Neutrophil (primary cell): ENCODE data around the gene C18orf32.

ENCODE experiments used
- H3K27ac ChIP-seq: fragments of 200-600 bp; sonication (generic); 2 replicates; pipeline ENCODE4 v1.5.1; 2016; ENCODE audit warnings: mild to moderate bottlenecking, moderate library complexity
- H3K27me3 ChIP-seq: fragments of 200-600 bp; sonication (generic); 2 replicates; pipeline ENCODE4 v1.6.0; 2016; ENCODE audit warnings: mild to moderate bottlenecking
- H3K36me3 ChIP-seq: fragments of 200-600 bp; sonication (generic); 2 replicates; pipeline ENCODE4 v1.5.1; 2017
- H3K4me1 ChIP-seq, 2 experiments: fragments of 200-600 bp in 1 of 2; sonication (generic) in 1 of 2; 1 replicate in 1 of 2; 2 replicates in 1 of 2; pipeline versions ENCODE4 v1.5.1 to v1.6.1; 2013 to 2016; ENCODE audit warnings: low read depth in 1 of 2, low read length in 1 of 2, mild to moderate bottlenecking in 1 of 2, moderate library complexity in 1 of 2; ENCODE audit not compliant: control insufficient read depth in 1 of 2, insufficient read depth in 1 of 2
- H3K4me3 ChIP-seq, 2 experiments: fragments of 200-600 bp in 1 of 2; sonication (generic) in 1 of 2; 1 replicate in 1 of 2; 2 replicates in 1 of 2; pipeline ENCODE4 v1.5.1; 2013 to 2016; ENCODE audit warnings: low read depth in 1 of 2, low read length in 1 of 2, mild to moderate bottlenecking in 1 of 2, moderate library complexity in 1 of 2
- H3K9me3 ChIP-seq: fragments of 200-600 bp; sonication (generic); 2 replicates; pipeline ENCODE4 v1.5.1; 2016
- TF ChIP-seq, protein P1 (sequence below): fragments of 200-600 bp; sonication (generic); IDR thresholded peaks from 2 replicates; pipeline ENCODE4 v1.5.1; 2016; ENCODE audit warnings: antibody characterized with exemption

Gene C18orf32

DNA sequence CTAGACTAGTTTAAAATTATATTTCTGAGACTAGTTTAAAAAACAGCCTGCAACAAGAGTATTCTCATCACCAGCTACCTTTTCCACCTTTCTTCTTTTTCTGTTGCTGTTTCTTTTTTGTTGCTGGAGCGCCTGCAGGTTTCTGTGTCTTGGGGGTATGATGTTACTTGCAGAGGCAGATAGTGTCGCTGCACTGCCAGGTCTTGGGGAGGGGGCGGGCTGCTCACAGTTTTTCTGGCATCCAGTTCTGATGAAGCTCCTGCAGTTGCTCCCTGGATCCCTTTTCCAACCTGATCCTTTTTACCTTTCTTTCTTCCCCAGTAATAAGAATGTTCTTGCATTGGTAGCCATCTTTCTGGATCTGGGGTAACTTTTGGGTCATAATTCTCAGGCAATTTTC, 8.0 kb upstream of the C18orf32 start:
- Histone ChIP-seq H3K27me3 (peaks cover 13% of the 10 kb centered on the region), H3K9me3 (no peaks in the 10 kb centered on the region), H3K36me3 (peaks cover 14% of the 10 kb centered on the region), H3K27ac (no peak overlapping the region), H3K4me3 (no peak overlapping the region), H3K4me1 (peaks cover 15 to 21% of the 10 kb centered on the region in 2 experiments)
- TF ChIP-seq, protein P1, sequence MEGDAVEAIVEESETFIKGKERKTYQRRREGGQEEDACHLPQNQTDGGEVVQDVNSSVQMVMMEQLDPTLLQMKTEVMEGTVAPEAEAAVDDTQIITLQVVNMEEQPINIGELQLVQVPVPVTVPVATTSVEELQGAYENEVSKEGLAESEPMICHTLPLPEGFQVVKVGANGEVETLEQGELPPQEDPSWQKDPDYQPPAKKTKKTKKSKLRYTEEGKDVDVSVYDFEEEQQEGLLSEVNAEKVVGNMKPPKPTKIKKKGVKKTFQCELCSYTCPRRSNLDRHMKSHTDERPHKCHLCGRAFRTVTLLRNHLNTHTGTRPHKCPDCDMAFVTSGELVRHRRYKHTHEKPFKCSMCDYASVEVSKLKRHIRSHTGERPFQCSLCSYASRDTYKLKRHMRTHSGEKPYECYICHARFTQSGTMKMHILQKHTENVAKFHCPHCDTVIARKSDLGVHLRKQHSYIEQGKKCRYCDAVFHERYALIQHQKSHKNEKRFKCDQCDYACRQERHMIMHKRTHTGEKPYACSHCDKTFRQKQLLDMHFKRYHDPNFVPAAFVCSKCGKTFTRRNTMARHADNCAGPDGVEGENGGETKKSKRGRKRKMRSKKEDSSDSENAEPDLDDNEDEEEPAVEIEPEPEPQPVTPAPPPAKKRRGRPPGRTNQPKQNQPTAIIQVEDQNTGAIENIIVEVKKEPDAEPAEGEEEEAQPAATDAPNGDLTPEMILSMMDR, result no peak

DNA sequence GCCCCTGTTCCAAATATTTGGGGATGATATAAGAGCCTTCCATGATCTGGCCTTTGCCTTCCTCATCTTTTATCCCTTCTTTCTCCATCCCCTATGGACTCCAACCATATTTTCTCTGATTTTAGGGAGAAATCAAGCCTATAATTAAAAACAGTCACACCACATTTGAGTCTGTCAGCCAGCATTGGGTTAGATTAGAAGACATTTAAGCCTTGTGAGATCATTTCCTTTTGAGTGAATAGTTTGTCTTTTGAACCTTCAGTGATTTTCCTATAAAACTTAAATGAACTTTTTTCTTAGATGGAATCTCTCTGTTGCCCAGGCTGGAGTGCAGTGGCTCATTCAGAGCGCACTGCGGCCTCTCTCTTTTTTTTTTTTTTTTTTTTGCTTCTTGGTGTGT, 7.6 kb upstream of the C18orf32 start:
- peaks cover 18% of the 10 kb centered on the region for H3K36me3 ChIP-seq
- H3K9me3 ChIP-seq, result no peaks in the 10 kb centered on the region
- H3K4me3 ChIP-seq, result no peak overlapping the region
- H3K4me1 ChIP-seq, result peaks cover 15 to 21% of the 10 kb centered on the region in 2 experiments
- peaks cover 9% of the 10 kb centered on the region for H3K27me3 ChIP-seq
- no peak overlapping the region for H3K27ac ChIP-seq
- TF ChIP-seq, protein P1, result no peak

DNA sequence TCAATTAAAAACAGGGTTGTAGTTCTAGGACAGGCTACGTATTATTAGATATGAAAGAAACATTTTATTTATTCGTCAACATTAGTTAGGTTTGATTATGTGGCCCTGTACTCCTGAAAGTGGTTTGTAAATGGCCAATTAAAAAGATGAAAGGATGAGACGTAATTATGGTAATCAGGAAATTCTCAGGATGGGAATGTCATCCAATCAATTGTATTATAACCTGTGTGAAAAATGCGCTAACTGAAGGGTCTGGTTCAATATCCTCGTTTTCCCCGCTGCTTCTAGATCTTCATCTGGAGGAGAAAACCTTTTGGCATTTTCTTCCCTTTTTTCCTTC, 5.6 kb upstream of the C18orf32 start:
- no peaks in the 10 kb centered on the region for H3K9me3 ChIP-seq
- TF ChIP-seq, protein P1, result no peak
- H3K36me3 ChIP-seq, result peaks cover 36% of the 10 kb centered on the region
- H3K4me3 ChIP-seq, result peak overlapping the region; percentile 81 to 82
- H3K4me1 ChIP-seq, result peaks cover 19 to 27% of the 10 kb centered on the region in 2 experiments
- no peaks in the 10 kb centered on the region for H3K27me3 ChIP-seq
- peak overlapping the region; percentile 82 for H3K27ac ChIP-seq

DNA sequence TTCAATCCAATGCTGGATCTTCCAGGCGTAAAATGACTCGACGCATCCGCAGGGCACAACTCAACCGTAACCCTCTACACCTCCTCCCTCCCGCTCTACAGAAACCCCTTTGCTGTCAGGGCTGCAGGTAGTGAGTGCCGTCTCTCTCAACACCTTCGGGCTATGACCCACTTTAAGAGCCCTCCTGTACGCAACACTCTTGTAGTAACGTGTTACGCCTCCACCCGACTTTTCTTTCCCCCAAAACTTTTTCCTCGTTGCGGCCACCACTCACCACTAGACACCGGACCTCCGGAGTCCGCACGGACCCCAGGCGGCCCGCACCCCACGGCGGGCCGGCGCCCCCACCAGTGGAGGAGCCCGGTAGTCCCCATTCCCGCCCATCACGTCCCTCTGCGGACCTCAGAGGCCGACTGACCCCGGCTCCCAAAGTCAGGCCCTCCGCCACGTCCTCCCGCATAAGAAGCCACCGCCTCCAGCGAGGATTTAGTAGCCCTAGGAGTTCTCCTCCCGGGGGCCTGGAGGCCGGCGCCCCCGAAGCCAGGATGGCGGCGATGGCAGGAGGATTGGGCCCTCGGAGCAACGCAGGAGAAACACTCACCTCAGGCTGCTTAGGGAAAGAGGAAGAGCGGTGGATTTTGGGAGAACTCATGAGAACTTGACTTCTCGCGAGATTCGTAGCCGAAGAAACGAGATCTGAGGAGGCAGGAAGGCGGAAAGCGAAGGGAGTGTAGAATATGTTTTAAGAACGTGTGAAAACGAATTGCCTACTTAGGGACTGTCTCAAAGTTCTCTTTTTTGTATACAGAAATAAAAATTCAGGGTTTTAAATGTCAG, 5.0 kb upstream of the C18orf32 start, which contains the start of gene RPL17:
Gene RPL17 (minus strand): TSS at position 609 of the 837 bp plus-strand sequence.
- Histone ChIP-seq H3K9me3 (no peaks in the 10 kb centered on the region), H3K4me3 (peak within 1 kb of the TSS; percentile 81 to 82), H3K27me3 (no peaks in the 10 kb centered on the region), H3K36me3 (peaks cover 36% of the 10 kb centered on the region), H3K4me1 (peaks cover 23 to 31% of the 10 kb centered on the region in 2 experiments), H3K27ac (peak within 1 kb of the TSS; percentile 82)
- TF ChIP-seq, protein P1, result peak; percentile 27

DNA sequence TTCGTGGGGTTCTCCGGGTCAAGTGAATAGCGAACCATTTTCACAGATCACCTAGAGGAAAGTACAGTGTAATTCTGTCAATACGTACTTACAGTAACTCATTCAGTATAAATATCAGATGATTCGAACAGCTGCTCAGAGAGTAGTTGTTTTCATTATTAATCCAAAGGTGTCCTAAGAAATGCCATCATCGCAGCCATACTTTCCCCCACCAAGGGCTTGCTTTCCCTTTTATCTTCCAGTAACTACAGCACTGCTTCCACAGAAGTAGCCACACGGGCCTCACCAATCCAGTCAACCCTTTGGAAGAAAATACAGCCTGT, 4.5 kb upstream of the C18orf32 start:
- H3K9me3 ChIP-seq, result no peaks in the 10 kb centered on the region
- H3K27me3 ChIP-seq, result no peaks in the 10 kb centered on the region
- H3K27ac ChIP-seq, result peak overlapping the region; percentile 82
- peaks cover 36% of the 10 kb centered on the region for H3K36me3 ChIP-seq
- H3K4me3 ChIP-seq, result peak overlapping the region; percentile 81 to 82
- peaks cover 25 to 31% of the 10 kb centered on the region in 2 experiments for H3K4me1 ChIP-seq
- TF ChIP-seq, protein P1, result no peak
